HG03432 (cell line): ENCODE measurements around the gene CFAP221.

Experiments used
- ATAC-seq: cut with Tn5 transposase; IDR thresholded peaks from one replicate; pipeline ENCODE4 v1.9.1; 2021; ENCODE audit warnings: mild to moderate bottlenecking, moderate library complexity; ENCODE audit not compliant: unreplicated experiment

The CFAP221 gene

DNA sequence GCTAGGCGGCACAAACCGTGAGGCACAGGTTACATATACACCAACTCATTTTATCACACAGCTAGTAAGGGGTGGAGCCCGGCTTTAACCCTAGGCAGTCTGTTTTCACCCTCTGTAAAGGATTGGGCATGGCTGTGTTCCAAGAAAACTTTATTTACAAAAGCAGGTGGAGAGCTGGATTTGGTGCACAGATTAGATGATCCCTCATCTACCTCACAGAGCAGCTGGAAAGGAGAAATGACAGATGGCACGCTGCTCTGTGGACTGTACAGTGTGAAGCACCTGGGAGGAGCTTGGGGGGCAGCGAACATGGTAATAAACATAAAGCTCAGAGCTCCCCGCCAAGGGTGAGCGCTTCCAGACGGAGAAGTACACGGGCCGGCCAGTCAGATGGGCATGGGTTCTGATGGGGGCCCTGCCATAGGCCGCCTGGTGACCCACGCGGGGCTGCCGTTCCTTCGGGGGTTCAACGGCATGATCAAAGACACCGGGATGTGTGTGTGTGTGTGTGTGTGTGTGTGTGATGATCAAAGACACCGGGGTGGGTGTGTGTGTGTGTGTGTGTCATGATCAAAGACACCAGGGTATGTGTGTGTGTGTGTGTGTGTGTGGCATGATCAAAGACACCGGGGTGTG is 133.9 kb downstream of the CFAP221 start:
- no peak for ATAC-seq

DNA sequence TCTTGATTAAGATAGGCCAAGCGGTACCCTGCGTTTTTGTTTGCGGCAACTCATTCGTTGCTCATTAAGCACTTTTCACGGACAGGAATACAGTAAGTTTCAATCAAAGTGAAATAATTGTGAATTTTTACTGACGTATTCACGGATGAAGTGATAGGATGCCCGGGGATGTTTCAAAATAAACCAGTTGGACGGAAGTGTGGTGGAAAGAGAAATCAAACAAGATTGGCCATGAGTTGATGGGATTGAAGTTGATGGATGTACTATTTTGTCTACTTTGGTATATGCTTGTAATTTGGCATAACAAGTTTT is 135.2 kb downstream of the CFAP221 start:
- no peak for ATAC-seq

DNA sequence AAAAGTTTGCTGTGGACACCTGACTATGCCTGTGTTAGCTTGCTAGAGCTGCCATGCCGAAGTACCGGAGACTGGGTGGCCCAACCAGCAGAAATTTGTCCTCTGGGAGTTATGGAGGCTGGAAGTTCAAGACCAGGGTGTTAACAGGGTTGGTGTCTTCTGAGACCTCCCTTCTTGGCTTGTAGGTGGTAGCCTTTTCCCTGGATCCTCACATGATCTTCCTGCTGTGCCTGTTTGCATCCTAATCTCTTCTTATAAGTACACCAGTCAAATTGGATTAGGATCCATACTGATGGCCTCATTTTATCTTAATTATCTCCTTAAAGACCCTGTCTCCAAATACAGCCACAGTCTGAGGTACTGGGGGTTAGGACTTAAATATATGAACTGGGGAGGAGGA is 135.6 kb downstream of the CFAP221 start:
- no peak for ATAC-seq

DNA sequence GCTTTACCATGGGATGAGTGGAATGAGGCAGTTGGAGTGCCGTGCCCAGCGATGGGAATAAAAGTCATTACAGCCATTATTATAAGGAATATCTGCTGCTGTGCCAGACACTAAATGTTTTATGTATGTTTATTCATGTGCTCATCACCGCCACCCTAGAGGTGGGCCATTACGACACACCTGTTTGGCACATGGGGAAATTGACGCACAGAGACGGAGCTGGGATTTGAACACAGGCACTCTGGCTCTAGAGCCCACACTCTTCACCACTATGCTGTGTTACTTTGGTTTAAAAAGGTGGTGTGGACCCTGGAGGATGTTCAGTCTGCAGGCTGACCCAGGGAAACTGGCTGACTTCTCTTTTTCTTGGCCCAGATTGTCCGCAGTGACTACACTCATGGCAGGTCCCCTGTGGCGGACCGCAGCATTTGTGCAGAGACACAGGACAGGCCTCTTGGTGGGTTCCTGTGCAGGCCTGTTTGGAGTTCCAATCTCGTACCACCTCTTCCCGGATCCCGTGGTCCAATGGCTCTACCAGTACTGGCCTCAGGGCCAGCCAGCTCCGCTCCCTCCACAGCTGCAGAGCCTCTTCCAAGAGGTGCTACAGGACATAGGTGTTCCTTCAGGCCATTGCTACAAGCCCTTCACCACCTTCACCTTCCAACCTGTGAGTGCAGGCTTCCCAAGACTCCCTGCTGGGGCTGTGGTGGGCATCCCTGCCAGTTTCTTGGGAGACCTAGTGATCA is 136.4 kb downstream of the CFAP221 start:
- no peak for ATAC-seq

DNA sequence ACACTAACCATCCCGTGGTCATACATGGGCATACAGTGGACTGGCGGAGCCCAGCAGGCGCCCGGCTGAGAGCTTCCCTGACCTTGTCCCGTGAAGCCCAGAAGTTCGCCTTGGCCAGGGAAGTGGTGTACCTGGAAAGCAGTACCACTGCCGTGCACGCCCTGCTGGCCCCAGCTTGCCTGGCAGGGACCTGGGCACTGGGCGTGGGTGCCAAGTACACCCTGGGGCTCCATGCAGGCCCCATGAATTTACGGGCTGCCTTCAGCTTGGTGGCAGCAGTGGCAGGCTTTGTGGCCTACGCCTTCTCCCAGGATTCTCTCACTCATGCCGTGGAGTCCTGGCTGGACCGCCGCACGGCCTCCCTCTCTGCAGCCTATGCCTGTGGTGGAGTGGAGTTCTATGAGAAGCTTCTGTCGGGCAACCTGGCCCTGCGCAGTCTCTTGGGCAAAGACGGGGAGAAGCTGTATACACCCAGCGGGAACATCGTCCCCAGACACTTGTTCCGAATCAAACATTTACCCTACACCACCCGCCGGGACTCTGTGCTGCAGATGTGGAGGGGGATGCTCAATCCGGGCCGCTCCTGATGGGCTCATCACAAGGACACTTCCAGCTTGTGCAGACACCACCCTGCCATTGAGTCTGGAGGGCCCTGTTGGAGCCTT is 137.1 kb downstream of the CFAP221 start:
- no peak for ATAC-seq

DNA sequence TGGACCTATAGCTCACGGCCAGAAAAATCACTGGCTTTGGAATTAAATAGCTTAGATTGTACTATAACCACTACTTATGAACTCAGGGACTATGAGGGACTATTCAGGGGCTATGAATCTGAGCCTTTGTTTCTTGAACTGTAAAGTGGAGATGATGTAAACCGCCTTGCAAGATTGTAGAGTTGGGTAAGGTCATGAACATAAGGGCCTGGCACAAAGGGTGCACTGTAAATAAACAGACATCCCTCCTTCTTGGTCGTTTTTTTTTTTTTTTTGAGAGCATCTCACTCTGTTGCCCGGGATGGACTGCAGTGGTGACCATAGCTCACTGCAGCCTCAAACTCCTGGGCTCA is 137.6 kb downstream of the CFAP221 start:
- ATAC-seq, result no peak

DNA sequence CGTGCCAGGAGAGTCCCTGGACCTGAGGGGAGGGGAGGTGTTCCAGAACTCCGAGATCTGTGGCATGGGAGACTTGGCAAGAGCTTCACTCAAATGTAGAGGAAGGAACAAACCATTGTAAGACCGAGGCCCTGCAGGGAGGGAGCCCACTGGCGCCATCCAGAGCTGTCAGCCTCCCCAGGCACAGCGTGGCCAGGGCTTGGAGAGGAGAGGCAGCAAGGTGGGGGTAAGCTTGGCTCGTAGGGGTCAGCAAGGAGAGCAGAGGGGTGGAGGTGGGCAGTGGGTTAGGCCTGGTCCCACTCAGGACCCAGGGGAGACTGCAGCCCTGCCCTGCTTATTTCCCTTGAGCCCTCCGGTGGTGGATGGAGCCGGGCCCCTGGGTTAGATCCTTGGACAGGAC is 138.3 kb downstream of the CFAP221 start:
- ATAC-seq, result no peak

DNA sequence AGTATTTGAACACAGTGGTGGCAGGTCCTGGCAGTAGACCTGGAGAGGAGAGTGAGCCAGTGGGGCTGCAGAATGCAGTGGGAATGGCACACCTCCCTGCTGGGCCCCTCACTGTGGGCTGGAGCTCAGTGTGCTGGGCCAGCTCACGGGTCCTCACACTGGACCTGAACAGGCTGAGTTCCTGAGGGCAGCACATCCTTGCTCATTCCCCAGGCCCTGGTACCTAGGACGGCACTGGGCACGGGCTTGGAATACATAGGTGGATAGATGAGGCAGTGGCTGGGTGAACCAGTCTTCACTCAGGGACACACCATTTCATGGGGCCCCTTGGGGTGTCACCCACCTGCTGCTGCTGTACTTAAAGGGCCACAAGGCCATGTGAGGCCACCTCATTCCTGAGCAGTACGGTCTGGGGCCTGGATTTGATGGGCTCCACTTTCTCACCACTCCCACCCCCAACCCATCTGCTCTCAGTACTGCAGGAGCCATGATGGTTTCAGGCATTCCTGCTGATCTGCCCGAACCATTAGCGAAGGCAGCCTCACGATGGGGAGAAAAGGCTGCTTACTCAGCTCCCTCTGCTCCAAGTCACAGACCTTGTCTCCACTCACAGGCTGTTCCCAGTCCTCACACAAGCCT is 138.9 kb downstream of the CFAP221 start:
- no peak for ATAC-seq

DNA sequence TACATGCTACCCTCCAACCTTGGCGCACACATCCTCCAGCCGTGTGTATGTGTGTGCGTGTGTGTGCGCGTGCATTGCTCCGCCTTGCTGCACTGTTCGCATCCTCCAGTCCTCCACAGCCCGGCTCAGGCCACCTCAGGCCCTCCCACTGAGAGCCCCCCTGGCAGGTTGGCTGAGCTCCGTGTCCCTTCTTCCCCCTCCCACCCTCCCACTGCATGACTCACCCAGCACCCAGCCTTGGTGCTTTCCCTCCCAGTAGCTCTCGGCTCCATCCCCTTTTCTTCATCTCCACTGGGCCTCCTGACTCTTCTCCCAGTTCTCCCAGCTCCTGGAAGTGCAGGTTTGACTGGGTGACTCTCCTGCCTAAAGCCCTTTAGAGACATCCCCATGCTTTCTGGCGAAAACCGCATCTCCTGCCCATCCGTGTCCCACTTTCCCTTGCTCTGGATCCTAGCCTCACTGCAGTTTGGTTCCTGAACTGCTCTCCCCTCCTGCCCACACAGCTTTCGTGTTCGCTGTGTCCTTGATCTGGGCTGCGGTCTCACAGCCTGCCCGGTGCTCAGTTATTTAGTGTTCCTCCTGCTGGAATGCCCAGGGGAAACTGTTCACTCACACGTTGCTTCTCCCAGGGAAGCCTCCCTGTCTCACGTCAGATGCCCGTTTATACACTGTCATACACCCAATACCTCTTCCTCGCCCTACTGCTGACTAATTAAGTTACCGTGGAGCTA is 139.6 kb downstream of the CFAP221 start:
- no peak for ATAC-seq

DNA sequence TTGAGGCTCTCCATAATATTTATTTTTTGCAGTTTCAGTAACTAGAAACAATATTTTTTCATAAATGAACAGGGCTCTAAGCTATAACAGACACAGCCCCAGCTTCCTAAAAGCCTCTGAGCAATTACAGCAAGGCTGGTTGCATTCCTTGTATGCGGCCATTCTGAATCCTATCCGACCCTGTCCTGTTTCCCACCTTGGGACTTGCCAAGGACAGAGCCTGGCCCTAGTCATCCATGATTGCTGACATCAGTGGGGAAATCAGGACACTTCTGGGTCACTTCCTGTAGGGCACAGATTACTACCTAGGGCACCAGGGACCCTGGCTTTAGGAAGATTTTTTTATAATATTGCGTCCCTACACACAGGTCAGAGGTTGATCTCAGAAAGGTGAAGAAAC is 140.3 kb downstream of the CFAP221 start:
- no peak for ATAC-seq

DNA sequence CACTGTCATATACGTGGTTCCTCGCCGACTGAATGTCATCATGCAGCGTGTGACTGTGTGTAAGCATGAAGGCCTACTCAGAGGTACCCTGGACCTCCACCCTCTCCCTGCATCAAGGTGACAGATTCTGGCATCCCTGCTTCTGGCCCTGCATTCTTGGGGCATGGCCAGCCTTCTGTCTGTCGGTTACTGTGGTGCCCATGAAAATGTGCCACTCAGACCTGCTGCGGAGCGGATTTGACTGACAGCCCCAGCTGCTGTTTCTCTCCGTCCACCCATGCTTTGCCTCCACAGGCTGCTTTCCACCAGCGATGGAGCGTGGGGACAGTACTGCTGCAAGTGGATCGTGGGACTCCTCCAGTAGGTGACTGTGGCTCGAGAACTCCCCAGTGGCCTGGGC is 144.4 kb downstream of the CFAP221 start:
- ATAC-seq, result no peak

DNA sequence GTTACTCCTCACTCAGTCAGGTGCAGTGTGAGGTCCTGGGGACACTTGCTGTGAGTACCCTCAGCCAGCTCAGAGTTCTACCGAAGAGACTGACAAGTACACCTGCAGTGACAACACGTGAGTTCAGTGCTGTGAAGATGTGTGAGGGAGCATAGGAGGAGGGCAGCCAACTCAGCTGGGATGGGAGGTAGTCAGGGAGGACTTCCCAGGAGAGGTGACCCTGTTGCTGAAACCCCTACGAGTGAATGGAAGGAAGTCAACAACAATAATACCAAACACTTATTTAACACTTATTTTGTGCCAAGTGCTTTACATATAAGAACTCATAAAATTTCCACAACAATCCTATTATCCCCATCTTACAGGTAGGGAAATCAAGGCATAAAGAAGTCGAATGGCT is 145.0 kb downstream of the CFAP221 start:
- no peak for ATAC-seq

DNA sequence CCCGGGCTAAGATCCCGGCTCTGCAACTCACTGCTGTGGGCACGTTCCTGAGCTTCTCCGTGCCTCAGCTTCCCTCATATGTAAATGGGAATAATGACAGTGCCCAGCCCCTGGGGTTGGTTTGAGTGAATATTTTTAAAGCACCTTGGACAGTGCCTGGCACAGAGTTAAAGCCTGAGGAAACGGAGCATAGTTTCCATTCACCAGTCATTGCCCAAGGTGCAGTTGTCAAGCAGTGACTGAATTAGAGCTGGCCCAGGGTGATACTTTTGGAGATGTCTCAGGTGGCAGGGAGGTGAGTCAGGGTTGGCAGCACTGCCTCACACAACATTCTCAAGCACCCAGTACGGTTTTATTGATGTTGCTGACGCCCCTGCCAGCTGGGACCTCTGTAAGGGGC is 146.9 kb downstream of the CFAP221 start:
- no peak for ATAC-seq

DNA sequence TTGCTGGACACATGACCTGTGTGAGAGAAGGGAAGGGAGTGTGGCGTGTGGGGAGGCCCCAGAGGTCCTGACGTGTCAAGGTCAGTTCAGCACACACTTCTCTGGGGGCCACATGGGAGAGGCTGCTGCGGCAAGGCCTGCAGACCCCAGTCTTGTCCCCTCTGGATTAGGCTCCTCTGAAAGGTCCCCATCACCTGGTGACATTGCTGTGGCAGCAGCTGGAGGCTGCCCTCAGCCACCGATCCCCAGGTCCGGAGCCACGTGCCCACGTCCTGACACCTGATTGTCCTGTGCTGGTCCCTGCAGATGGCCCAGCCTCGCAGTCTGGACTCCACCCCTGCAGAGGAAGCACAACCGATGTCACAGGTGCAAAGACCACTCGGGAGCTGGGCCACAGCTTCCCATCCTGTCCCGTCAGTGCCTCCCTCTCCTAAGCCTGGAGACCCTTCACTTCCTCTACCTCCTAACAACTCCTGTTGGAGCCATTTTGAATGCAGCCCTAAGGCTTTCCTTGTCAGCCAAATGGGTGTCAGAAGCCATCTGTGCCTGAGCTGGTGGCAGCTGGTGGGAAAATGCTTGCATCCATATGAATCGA is 147.5 kb downstream of the CFAP221 start:
- ATAC-seq, result no peak

DNA sequence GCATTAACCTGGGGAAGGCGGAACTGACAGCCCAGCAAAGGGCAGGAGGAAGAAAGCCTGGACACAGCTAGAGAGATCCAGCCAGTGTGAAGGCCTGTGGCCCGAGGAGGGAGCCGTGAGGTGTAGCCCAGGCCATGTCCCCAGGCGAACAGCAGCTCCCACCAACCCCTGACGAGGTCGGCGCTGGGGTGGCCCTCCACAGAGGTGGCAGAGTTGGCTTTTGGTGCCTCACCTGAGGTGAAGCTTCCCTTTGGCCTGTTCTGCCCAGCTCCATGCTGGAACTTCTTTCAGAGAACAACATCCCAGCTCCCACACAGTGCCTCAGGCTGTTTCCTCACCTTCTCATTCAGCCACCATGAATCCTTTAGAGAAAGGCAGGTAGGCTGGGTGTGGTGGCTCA is 148.1 kb downstream of the CFAP221 start:
- ATAC-seq, result no peak

DNA sequence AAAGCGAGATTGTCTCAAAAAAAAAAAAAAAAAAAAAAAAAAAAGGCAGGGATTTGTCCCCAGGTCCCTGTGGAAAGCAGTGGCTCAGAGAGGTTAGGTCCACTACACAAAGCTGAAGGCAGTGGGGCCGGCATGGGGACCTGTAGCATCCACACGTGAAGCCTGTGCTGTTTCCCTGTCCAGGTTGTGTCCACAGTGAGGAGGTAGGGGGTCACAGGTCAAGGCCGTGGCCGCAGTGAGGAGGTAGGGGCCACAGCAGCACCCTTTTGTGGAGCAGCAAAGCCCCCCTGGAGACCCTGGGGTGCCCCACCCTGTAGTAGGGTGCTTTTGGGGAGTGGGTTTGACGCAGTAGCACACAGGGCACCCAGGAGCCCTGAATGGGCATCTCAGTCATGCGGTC is 148.7 kb downstream of the CFAP221 start:
- no peak for ATAC-seq

DNA sequence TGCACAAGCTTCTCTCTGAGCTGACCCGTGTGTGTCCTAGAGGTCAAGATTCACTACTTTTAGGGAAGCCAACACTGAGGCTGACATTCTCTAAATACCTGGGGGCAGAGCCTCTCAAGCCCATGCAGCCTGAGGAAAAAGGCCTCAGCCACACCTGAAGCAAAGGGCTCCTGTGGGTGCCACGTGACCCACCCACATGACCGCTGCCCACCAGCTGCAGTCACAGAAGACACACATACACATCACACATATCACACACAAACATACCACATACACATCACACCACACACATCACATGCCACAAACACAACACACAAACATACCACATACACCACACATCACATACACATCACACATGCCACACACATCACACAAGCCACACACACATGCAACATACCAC is 149.3 kb downstream of the CFAP221 start:
- no peak for ATAC-seq

DNA sequence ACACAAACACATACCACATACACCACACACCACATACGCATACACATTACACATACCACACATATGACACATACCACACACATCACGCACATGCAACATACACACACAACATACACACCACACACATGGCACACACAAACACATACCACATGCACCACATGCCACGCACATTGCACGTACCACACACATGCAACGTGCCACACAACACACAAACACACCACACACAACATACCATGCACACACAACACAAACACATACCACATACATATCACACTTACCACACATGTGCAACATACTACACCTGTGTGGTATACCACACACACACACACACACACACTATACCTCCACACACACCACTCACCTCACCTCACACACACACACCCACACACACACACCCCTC is 149.7 kb downstream of the CFAP221 start:
- no peak for ATAC-seq

DNA sequence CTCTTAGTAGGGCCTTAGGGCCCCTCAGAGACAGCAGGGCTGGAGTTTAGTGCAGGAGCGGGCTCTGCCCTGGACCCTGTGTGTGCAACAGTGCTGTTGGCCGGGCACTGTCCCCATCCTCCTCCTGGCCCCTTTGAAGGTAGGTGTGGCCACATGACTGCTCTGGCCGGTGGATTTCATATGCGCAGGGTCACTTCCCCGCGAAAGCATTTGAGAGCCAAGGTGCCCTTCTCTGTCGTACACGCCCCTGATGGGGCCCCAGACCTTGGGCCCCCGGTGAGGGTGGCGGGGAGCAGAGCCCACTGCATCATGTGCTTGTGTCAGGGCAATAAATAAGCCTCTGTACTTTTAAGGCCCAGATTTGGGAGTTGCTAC is 150.2 kb downstream of the CFAP221 start:
- no peak for ATAC-seq

DNA sequence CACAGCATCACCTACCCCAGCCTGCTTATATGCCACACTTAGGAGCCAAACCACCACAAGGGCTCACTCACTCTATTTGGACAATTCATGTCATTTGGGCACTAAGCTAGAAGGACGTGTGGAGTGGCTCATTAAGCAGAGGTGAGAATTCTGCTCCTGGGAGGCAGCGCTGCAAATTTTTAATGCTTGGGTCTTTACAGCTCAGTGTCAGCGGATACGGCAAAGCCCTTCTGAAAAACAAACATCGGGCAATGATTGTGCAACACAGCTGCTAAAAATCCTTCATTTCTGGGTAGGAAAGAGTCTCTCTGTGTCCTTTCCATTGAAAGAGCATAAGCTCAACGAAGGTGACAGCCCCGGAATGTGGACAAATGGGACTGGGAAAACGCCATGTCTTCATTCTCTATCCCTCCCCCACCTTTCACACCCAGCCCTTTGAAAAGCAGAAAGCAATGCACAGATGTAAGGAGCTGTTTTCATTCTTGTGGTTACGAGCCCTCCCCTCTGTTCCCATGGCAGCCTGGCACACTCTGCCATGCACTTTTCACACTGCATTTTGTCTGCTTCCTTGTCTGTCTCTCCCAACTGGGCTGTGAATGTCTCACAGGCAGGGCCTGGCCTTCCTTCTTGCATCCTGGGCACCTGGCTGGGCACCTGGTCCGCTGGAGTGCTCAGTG is 150.7 kb downstream of the CFAP221 start:
- no peak for ATAC-seq

DNA sequence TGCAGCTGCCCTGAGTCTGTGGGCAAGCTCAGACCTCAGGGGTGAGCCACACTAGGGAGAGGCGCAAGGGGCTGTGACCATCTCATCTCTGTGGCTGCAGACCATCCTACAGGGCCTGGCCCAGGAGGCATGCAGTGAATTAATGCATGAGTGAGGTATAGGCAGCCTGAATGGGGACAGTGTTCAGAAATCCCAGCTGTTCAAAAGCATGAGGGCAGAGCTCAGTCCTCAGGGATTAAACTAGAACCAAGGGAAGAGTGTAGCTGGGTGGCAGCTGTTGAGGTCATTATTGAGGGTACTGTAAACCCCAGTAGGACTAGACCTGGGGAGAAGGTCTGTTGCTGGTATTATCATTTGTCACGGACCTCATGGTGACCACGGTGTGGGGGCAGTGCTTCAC is 151.8 kb downstream of the CFAP221 start:
- ATAC-seq, result no peak
